ENCODE measurements around the gene ATP8A2.

ATP8A2 gene

GRCh38 chr13:25400925-25401324 lies 29.2 kb downstream of the ATP8A2 start:
- H3K4me3 ChIP-seq (ENCODE audit: low read depth, low read length) = no peak overlapping the region
- DNase-seq (ENCODE audit: low read depth) = no peak
- TF ChIP-seq, protein P1, sequence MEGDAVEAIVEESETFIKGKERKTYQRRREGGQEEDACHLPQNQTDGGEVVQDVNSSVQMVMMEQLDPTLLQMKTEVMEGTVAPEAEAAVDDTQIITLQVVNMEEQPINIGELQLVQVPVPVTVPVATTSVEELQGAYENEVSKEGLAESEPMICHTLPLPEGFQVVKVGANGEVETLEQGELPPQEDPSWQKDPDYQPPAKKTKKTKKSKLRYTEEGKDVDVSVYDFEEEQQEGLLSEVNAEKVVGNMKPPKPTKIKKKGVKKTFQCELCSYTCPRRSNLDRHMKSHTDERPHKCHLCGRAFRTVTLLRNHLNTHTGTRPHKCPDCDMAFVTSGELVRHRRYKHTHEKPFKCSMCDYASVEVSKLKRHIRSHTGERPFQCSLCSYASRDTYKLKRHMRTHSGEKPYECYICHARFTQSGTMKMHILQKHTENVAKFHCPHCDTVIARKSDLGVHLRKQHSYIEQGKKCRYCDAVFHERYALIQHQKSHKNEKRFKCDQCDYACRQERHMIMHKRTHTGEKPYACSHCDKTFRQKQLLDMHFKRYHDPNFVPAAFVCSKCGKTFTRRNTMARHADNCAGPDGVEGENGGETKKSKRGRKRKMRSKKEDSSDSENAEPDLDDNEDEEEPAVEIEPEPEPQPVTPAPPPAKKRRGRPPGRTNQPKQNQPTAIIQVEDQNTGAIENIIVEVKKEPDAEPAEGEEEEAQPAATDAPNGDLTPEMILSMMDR (conservative IDR thresholded peaks at IDR 0.05; ENCODE audit: low read depth, low read length) = no peak

DNA sequence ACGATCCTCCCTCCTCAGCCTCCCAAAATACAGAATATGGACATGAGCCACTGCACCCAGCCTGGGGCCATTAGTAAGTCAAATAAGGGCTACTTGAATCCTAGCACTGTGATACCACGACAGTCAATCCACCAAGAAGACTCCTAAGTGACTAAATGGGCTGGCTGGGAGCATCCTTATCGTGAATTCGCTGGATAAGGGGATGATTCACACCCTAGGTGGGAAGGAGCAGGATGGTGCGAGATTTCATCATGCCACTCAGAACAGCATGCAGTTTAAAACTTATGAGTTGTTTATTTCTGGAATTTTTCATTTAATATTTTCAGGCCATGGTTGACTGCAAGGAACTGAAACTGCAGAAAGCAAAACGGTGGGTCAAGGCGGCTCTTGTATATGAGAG lies 30.2 kb downstream of the ATP8A2 start:
- DNase-seq (ENCODE audit: low read depth) = no peak
- TF ChIP-seq, protein P1 (conservative IDR thresholded peaks at IDR 0.05; ENCODE audit: low read depth, low read length) = no peak
- H3K4me3 ChIP-seq (ENCODE audit: low read depth, low read length) = no peak overlapping the region

- DNase-seq (ENCODE audit: low read depth) = peak; percentile 8
- TF ChIP-seq, protein P1 (conservative IDR thresholded peaks at IDR 0.05; ENCODE audit: low read depth, low read length) = peak; percentile 36
Measured at GRCh38 chr13:25406377-25406776, 34.6 kb downstream of the ATP8A2 start.

DNA sequence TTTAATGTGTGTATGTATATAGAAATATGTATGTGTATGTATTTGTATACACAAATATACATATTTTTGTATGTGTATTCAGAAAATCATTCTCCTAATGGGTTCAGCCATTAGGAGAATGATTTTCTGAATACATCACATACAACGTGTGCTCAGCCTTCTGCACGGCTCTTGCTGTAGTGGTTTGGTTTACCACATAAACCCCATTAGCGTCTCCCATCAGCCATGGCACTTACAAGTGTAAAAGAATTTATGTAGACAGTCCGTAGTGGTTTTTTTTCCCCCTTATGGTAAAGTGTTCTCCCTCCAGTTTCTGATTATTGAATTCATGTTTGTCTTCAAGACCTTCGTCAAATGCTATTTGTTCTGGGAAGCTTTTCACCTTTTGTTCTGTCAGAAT lies 38.2 kb downstream of the ATP8A2 start:
- DNase-seq (ENCODE audit: low read depth) = no peak
- TF ChIP-seq, protein P1 (conservative IDR thresholded peaks at IDR 0.05; ENCODE audit: low read depth, low read length) = no peak
- no peak overlapping the region for H3K4me3 ChIP-seq (ENCODE audit: low read depth, low read length)

More at GRCh38 chr13:25406377-25406776, 34.6 kb downstream of the ATP8A2 start:
- H3K4me3 ChIP-seq (ENCODE audit: low read depth, low read length) = no peak overlapping the region

DNA sequence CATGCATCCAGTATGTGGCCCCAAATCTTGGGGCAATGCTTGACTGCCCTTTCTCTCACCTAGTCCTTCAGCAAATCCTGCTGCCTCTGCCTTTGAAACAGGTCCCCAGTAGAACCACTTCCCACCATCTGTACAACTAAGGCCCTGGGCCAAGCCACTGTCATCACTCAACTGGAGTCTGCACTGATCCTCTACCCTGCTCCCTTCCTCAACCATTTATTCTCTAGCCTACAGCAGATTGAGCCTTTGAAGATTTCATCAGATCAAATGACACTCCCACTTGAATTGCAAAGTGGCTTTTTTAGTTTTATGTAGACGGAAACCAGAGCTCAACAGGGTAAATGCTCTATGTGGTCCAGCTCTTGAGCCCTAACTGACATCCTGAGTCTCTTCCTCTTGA lies 43.5 kb downstream of the ATP8A2 start:
- no peak overlapping the region for H3K4me3 ChIP-seq (ENCODE audit: low read depth, low read length)
- TF ChIP-seq, protein P1 (conservative IDR thresholded peaks at IDR 0.05; ENCODE audit: low read depth, low read length) = no peak
- DNase-seq (ENCODE audit: low read depth) = no peak

DNA sequence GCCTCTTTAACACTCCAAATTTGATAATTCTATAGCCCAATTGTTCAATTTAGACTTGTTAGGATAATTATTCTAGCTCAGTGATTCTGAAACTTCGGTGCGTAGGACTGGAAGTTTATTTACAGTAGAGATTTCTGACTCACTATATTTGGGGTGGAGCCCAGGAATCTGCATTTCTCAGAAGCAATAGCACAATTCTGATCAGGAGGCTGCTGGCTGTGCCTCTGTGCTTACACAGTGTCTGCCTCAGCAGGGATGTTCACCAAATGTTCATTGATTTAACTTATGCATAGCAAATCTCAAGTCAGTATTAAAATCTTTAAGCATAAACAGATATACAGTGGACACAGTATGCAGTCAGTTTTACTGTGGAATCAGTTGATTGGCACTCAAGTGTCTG lies 45.8 kb downstream of the ATP8A2 start:
- no peak overlapping the region for H3K4me3 ChIP-seq (ENCODE audit: low read depth, low read length)
- no peak for DNase-seq (ENCODE audit: low read depth)

DNA sequence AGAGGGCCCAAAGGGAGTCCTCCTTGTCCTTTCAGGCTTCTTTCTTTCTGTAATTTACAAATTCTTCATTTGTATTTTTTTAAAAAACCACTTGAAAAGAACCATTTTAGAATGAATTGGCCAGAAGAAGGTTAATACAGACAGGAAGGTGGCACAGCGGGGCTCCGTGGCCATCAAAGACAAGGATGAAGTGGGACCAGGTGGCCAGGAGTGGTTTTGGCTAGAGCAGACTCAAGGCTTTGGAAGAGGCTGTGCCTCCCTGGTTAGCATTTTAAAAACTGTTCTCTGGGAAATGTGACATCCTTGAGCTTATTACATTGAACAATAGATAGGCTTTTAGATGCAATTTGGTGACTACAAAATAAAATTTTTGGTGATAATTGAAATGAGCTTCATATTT lies 48.4 kb downstream of the ATP8A2 start:
- no peak for DNase-seq (ENCODE audit: low read depth)
- H3K4me3 ChIP-seq (ENCODE audit: low read depth, low read length) = no peak overlapping the region
- TF ChIP-seq, protein P1 (conservative IDR thresholded peaks at IDR 0.05; ENCODE audit: low read depth, low read length) = no peak

More for the DNA sequence above, 45.8 kb downstream of the ATP8A2 start:
- TF ChIP-seq, protein P1 (conservative IDR thresholded peaks at IDR 0.05; ENCODE audit: low read depth, low read length) = no peak

Data from choroid plexus epithelial cell (primary cell).